KMS-11 (cell line): Measurements from ENCODE around the gene MRTFA.
"Not testable (repeated sequence)": the region's sequence is repeated elsewhere in the genome, so short reads cannot be mapped to it uniquely, and the experiment has no call there.

Experiments
- H2AFZ ChIP-seq: fragments of 200-600 bp; sonication (generic); 2 replicates; pipeline ENCODE4 v1.6.1; 2016; ENCODE audit warnings: antibody characterized with exemption, mixed run types, low read depth
- H3K27ac ChIP-seq: fragments of 200-600 bp; sonication (generic); 2 replicates; pipeline ENCODE4 v1.6.1; 2016; ENCODE audit warnings: mild to moderate bottlenecking, mixed run types
- H3K27me3 ChIP-seq: fragments of 200-600 bp; sonication (generic); 2 replicates; pipeline ENCODE4 v1.6.1; 2017; ENCODE audit warnings: mild to moderate bottlenecking, low read depth, mixed run types, moderate library complexity; ENCODE audit not compliant: insufficient read depth
- H3K36me3 ChIP-seq: fragments of 200-600 bp; sonication (generic); 2 replicates; pipeline ENCODE4 v1.6.1; 2017; ENCODE audit warnings: mild to moderate bottlenecking, mixed run types; ENCODE audit not compliant: insufficient read depth
- H3K4me1 ChIP-seq: fragments of 200-600 bp; sonication (generic); 2 replicates; pipeline ENCODE4 v1.6.1; 2016; ENCODE audit warnings: mild to moderate bottlenecking, low read depth, mixed run types; ENCODE audit not compliant: poor library complexity, severe bottlenecking
- H3K4me2 ChIP-seq: fragments of 200-600 bp; sonication (generic); 2 replicates; pipeline ENCODE4 v1.7.0; 2016; ENCODE audit warnings: mild to moderate bottlenecking, mixed run types
- H3K4me3 ChIP-seq: fragments of 200-600 bp; sonication (generic); IDR thresholded peaks from 2 replicates; pipeline ENCODE4 v1.6.1; 2017; ENCODE audit warnings: low read depth, low read length, mixed read lengths; ENCODE audit not compliant: insufficient read depth
- H3K79me2 ChIP-seq: fragments of 200-600 bp; sonication (generic); 2 replicates; pipeline ENCODE4 v1.6.1; 2016; ENCODE audit warnings: low read depth, mixed run types; ENCODE audit not compliant: insufficient read depth
- H3K9ac ChIP-seq: fragments of 200-600 bp; sonication (generic); 2 replicates; pipeline ENCODE4 v1.6.1; 2016; ENCODE audit warnings: mild to moderate bottlenecking, mixed run types
- H4K20me1 ChIP-seq: fragments of 200-600 bp; sonication (generic); 2 replicates; pipeline ENCODE4 v1.6.1; 2016; ENCODE audit warnings: mild to moderate bottlenecking, mixed run types; ENCODE audit not compliant: insufficient read depth
- TF ChIP-seq, protein P1 (sequence below): fragments of 200-600 bp; sonication (generic); conservative IDR thresholded peaks from 2 replicates; pipeline ENCODE4 v1.6.1; 2017; ENCODE audit warnings: low read depth, mild to moderate bottlenecking, antibody characterized with exemption, low read length, moderate library complexity, mixed read lengths

The MRTFA gene

DNA sequence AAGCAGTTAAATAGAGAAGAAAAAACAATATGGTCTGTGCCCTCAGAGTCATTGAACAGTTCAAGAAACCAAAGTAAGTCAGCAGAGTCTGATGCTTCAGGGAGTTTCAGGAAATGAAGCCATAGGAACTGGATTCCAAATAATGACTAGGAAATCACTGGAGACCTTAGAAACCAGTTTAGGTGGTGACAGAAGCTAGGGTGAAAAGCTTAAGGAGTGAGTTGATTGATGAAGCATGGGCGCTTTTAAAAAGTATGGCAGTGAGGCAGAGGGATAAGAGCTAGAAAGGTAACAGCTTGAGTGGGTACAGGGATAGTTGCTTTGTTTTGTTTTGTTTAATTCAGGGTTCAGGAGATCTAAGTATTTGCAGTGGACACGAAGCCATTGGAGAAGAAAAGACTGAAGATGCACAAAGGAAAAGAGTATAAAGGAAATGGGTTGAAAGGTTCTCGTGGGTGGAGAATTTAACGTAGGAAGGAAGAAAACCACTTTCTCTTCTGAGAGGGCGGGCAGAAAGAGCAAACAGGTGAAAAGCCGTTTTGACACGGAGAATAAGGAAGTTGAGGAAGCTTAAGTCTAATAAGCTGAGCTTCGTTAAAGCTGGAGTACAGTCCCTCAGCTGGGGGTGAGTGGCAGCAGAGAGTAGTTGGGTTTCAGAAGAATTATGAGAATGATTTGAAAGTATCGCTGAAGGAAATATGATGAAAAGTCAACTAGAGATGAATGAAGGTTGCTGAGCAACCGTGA is 251.3 kb downstream of the MRTFA start:
- no peak overlapping the region for H3K9ac ChIP-seq
- H3K4me1 ChIP-seq, result no peaks in the 10 kb centered on the region
- no peak overlapping the region for H3K4me2 ChIP-seq
- no peaks in the 10 kb centered on the region for H3K79me2 ChIP-seq
- no peaks in the 10 kb centered on the region for H3K36me3 ChIP-seq
- TF ChIP-seq, protein P1, sequence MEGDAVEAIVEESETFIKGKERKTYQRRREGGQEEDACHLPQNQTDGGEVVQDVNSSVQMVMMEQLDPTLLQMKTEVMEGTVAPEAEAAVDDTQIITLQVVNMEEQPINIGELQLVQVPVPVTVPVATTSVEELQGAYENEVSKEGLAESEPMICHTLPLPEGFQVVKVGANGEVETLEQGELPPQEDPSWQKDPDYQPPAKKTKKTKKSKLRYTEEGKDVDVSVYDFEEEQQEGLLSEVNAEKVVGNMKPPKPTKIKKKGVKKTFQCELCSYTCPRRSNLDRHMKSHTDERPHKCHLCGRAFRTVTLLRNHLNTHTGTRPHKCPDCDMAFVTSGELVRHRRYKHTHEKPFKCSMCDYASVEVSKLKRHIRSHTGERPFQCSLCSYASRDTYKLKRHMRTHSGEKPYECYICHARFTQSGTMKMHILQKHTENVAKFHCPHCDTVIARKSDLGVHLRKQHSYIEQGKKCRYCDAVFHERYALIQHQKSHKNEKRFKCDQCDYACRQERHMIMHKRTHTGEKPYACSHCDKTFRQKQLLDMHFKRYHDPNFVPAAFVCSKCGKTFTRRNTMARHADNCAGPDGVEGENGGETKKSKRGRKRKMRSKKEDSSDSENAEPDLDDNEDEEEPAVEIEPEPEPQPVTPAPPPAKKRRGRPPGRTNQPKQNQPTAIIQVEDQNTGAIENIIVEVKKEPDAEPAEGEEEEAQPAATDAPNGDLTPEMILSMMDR, result no peak
- H3K27me3 ChIP-seq, result no peaks in the 10 kb centered on the region
- no peak overlapping the region for H2AFZ ChIP-seq
- no peak overlapping the region for H3K27ac ChIP-seq
- no peak overlapping the region for H3K4me3 ChIP-seq
- H4K20me1 ChIP-seq, result no peaks in the 10 kb centered on the region

DNA sequence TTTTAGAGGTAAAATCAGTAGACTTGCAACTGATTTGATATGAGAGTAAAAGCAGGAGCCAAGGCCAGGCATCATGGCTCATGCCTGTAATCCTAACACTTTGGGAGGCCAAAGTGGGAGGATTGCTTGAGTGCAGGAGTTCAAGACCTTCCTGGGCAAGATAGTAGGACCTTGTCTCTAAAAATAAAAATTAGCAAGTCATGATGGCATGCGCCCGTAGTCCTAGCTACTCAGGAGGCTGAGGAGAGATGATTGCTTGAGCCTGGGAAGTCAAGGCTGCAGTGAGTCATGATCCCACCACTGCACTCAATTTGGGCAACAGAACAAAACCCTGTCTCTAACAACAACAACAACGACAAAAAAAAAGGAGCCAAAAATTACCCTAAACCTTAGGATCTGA is 252.6 kb downstream of the MRTFA start:
- Histone ChIP-seq H3K36me3 (no peaks in the 10 kb centered on the region), H3K4me2 (no peak overlapping the region), H3K27ac (no peak overlapping the region), H2AFZ (no peak overlapping the region), H3K9ac (no peak overlapping the region), H3K79me2 (no peaks in the 10 kb centered on the region), H3K27me3 (no peaks in the 10 kb centered on the region), H3K4me3 (no peak overlapping the region), H3K4me1 (no peaks in the 10 kb centered on the region), H4K20me1 (no peaks in the 10 kb centered on the region)
- TF ChIP-seq, protein P1, result no peak

DNA sequence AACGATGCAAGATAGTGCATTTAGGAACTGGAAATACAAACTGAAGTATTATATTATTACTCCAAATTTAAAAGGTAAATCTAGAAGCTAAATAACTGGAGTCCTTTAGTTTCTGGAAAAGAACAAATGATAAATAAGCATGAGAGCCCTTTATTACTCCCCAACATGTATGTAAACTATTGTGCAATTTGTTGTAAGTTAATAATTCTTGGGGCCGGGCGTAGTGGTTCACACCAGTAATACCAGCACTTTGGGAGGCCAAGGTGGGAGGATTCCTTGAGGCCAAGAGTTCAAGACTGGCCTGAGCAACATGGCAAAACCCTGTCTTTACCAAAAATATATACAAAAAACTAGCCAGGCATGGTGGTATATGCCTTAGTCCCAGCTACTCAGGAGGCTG is 255.1 kb downstream of the MRTFA start:
- no peak overlapping the region for H3K4me3 ChIP-seq
- H3K27ac ChIP-seq, result no peak overlapping the region
- H3K27me3 ChIP-seq, result no peaks in the 10 kb centered on the region
- H3K79me2 ChIP-seq, result no peaks in the 10 kb centered on the region
- H3K36me3 ChIP-seq, result no peaks in the 10 kb centered on the region
- H3K4me2 ChIP-seq, result no peak overlapping the region
- H3K4me1 ChIP-seq, result no peaks in the 10 kb centered on the region
- H4K20me1 ChIP-seq, result no peaks in the 10 kb centered on the region
- no peak overlapping the region for H3K9ac ChIP-seq
- no peak overlapping the region for H2AFZ ChIP-seq
- TF ChIP-seq, protein P1, result no peak

DNA sequence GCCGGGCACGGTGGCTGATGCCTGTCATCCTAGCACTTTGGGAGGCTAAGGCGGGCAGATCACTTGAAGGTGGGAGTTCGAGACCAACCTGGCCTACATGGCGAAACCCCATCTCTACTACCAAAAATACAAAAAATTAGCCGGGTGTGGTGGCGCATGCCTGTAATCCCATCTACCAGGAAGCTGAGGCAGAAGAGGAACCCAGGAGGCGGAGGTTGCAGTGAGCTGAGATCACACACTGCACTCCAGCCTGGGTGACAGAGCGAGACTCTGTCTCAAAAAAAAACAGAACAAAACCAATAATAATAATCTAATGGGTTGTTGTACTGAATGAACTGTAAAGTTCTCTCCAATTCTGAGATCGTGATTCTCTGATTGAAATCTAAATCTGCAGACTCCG is 258.1 kb downstream of the MRTFA start:
- not testable (repeated sequence) for H3K4me3 ChIP-seq, H3K4me2 ChIP-seq, H4K20me1 ChIP-seq

DNA sequence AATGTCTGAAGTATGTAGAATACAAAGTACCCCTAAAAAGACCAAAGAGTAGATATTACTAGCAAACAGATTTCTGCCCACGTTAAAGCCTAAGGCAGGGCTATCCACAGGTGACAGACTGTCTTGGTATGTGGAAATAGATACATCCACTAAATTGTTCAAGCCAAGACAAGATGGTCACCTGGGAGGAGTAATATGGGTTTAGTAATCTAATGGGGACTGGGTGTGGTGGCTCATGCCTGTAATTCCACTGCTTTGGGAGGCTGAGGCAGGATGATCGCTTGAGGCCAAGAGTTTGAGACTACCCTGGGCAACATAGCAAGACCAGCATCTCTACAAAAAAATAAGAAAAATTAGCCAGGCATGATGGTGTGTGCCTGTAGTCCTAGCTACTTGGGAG is 258.6 kb downstream of the MRTFA start:
- H3K4me1 ChIP-seq, result peaks cover 1% of the 10 kb centered on the region

More for the DNA sequence above, 258.1 kb downstream of the MRTFA start:
- H3K79me2 ChIP-seq, H2AFZ ChIP-seq, H3K27me3 ChIP-seq, H3K4me1 ChIP-seq, H3K36me3 ChIP-seq, H3K9ac ChIP-seq, H3K27ac ChIP-seq: not testable (repeated sequence)

More for the DNA sequence above, 258.6 kb downstream of the MRTFA start:
- Histone ChIP-seq H3K4me2 (no peak overlapping the region), H3K9ac (no peak overlapping the region), H3K27ac (no peak overlapping the region), H3K79me2 (no peaks in the 10 kb centered on the region), H3K27me3 (no peaks in the 10 kb centered on the region), H3K36me3 (no peaks in the 10 kb centered on the region), H4K20me1 (no peaks in the 10 kb centered on the region), H3K4me3 (no peak overlapping the region), H2AFZ (no peak overlapping the region)
- TF ChIP-seq, protein P1, result no peak
